ENCODE results near the gene TRPV6.

Gene TRPV6

DNA sequence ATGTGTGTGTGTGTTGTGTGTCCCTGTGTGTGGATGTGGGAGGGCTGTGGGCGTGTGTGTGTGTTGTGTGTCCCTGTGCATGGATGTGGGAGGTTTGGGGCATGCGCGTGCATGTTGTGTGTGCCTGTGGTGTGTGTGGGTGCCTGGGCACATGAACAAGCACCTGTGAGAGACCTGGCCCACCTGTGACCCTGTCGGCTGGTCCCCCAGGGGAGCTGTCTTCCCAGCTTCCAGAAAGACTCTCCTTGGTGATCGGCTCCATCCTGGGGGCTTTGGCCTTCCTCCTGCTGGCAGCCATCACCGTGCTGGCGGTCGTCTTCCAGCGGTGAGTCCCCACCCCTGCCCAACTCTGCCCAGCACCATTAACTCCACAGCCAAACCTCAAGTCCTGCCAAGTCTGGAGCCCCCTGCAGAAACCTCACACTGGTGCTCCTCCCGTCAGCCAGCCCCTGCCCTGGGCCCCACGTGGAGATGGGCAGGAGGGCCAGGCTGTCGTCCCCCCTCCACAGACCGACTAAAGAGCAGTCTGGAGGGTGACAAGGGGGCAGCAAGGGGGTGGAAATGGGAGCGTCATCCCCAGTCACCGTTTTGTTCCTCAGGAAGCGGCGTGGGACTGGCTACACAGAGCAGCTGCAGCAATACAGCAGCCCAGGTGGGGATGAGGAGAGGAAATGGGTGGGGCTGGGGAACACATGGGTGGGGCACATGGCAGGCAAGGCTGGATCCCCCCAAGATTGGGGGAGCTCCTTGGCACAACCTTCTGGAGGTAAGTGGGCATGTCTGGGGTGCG, 18.0 kb downstream of the TRPV6 start:
- DNase-seq = no peak

DNA sequence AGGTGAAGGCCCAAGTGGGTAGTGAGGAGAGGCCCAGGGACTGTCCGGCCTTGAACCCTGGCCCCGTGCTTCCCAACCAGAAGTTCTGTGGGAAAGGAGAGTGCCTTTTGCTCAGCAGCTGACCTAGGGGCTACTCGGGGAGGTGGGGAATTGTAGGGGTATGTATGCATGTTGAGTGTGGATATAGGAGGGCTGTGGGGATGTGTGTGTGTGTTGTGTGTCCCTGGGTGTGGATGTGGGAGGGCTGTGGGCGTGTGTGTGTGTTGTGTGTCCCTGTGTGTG, 18.5 kb downstream of the TRPV6 start:
- DNase-seq = no peak

DNA sequence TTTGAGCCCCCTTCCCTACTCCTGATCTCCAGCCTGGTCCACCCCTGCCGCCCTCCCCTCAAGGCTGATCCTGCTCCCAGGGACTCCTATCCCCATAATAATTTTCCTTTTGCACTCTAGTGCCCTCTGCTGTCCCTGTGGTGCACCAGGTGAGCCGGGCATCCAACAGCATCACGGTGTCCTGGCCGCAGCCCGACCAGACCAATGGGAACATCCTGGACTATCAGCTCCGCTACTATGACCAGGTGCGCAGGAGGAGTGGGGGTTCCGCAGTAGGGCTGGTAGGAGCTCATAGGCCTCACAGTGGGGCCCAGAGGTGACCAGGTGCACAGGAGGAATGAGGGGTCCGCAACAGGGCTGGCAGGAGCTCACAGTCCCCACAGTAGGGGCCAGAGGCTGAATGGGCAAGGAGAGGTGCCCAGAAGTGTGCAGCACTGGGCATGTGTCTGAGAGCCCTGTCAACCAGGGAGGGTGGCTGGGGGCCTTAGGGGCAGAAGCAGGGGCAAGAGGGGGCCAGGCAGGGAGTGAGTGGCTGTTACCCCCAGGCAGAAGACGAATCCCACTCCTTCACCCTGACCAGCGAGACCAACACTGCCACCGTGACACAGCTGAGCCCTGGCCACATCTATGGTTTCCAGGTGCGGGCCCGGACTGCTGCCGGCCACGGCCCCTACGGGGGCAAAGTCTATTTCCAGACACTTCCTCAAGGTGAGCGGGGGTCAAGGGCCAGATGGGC, 19.0 kb downstream of the TRPV6 start:
- DNase-seq = peak; percentile 20

DNA sequence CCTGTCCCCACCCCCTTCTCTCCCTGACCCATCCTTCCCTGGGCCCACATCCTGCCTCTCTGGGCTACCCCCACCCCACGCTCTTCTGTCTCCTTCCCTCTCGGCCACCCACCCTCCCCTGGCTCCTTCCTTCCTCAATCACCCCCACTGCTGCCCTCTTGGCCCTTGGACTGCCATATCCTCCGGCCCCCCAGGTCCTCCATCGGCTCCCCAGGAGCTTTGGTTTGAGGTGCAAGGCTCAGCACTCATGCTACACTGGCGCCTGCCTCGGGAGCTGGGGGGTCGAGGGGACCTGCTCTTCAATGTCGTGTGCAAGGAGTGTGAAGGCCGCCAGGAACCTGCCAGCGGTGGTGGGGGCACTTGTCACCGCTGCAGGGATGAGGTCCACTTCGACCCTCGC, 19.8 kb downstream of the TRPV6 start:
- no peak for DNase-seq

GRCh38 chr7:142864980-142865747, 20.4 kb downstream of the TRPV6 start:
- no peak for DNase-seq

DNA sequence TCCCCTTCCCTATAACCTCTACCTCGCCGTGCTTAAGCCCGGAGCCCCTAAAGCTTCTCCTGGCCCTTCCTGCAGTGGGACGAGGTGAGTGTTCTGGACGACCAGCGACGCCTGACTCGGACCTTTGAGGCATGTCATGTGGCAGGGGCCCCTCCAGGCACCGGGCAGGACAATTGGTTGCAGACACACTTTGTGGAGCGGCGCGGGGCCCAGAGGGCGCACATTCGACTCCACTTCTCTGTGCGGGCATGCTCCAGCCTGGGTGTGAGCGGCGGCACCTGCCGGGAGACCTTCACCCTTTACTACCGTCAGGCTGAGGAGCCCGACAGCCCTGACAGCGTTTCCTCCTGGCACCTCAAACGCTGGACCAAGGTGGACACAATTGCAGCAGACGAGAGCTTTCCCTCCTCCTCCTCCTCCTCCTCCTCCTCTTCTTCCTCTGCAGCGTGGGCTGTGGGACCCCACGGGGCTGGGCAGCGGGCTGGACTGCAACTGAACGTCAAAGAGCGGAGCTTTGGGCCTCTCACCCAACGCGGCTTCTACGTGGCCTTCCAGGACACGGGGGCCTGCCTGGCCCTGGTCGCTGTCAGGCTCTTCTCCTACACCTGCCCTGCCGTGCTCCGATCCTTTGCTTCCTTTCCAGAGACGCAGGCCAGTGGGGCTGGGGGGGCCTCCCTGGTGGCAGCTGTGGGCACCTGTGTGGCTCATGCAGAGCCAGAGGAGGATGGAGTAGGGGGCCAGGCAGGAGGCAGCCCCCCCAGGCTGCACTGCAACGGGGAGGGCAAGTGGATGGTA, 21.5 kb downstream of the TRPV6 start:
- DNase-seq = no peak

- DNase-seq = no peak
Measured at GRCh38 chr7:142862786-142863400, 22.7 kb downstream of the TRPV6 start.

DNA sequence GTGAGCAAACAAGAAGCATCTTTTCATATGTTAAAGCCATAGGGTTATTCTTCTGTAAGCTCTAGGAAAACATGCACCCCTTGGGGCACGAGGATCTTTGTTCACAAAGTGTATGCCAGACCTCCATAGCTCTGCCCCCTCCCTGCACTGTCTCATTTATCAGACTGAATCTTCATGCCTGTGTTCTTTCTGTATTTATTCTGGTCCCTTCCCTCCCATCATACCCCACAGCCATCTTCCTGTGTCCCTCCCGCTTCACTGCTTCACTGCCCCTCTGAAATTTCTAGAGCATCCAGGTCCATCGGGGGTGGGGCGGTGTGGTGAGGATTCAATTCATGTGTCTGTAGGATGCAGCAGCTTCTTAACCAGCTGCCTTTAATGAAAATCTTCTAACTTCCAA, 23.2 kb downstream of the TRPV6 start:
- no peak for DNase-seq

GRCh38 chr7:142860968-142861367, 24.6 kb downstream of the TRPV6 start:
- no peak for DNase-seq

DNA sequence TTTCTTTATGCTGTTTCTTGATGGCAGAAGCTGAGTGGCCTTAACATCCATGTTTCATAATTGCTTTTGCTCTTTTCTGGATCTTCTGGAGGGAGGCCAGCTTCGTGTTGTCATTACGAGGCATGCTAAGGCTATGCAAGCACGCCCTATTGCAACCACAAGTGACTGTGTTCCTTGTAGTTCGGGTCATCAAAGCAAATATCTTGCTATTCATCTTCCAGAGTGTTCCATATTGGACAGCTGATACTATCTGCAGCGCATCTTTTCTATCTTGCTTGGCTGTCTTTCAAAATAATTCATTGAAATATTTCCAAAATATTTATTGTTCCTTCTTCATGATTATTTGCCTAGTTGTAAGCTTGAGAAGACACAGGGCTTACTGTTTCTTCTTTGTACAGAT, 25.7 kb downstream of the TRPV6 start:
- DNase-seq = no peak

DNA sequence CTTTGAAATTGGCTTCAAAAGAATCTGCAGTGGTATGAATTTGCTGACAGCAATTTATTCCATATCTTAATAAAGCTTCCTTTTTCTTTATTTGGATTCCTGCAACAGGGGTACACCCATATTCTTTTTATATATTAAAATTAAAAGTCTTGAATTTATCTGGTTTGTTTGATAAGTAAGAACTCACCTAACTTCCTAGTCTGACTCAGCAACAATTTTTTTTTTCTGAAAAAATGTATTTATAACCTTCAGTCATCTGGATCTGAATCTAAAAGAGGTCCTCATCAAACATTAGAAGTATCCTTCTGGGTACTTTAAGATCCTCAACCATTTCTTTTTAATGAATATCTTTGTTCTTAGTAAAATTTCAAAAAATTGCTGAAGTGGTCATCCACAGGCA, 26.1 kb downstream of the TRPV6 start:
- DNase-seq = no peak

GRCh38 chr7:142857625-142858024, 27.9 kb downstream of the TRPV6 start:
- DNase-seq = no peak

DNA sequence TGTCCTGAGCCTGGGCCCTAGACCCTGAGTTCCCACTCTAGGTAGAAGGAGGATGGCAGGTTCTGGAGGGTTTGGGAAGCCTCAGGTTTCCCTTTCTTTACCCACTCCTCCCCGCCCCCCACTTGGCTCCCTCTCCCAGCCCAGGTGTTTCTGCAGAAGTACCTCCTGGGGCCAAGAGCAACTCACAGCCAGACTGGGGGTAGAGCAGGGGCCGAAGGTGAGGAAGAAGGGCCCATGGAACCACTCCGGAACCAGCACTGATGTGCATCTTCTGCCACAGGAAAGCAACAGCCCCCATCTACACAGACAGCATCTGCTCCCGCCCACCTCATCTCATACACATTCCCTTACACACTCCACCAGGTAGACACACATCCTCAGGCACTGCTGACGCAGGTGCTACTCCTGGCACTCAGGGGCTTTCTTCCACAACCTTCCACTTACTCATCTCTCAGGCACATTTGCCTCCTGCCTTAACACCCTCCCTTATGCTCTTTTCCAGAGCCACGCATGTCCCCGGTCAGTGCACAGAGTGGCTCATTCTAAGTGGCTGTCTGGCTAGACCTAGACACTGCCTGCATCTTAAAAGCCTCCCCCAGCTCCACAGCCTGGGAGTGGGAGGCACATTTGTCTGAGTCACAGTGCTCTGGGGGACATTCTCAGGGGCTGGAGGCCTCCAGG, 28.8 kb downstream of the TRPV6 start:
- DNase-seq = no peak

GRCh38 chr7:142855756-142856564, 29.6 kb downstream of the TRPV6 start:
- no peak for DNase-seq

DNA sequence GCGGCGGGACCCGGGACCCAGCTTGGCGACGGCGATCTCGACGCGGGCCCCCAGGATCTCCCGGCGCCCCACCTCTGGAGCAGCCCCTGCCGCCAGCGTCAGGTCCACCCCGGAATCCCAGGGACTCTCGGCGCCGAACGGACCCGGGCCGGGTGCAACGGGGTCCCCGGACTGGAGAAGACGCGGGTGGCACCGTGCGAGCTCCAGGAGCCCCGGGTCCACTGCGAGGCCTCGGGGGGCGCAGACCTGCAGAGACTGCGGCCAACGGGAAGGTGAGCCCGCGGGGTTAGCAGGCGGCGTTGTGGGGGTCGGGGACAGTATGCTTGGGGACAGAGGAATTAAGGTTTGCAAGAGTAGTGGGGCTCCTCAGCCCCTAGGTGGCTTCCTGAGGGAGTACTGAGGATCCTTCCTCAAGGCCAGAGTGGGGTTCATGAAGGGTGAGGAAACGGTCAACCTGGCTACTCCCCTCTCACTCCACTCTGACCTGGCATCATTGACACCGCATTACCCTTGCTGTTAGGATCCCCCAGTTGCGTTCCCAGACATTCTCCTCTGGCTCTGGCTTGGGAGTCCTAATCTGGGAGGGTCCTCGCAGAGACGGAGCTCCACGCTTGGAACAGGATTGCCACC, 30.3 kb downstream of the TRPV6 start:
- DNase-seq = no peak

- no peak for DNase-seq
Measured at GRCh38 chr7:142854372-142855113, 31.0 kb downstream of the TRPV6 start, which contains the start of gene EPHB6. EPHB6 (plus strand) TSS chr7:142855076; CDS start chr7:142863228, 8,152 bp downstream.

DNA sequence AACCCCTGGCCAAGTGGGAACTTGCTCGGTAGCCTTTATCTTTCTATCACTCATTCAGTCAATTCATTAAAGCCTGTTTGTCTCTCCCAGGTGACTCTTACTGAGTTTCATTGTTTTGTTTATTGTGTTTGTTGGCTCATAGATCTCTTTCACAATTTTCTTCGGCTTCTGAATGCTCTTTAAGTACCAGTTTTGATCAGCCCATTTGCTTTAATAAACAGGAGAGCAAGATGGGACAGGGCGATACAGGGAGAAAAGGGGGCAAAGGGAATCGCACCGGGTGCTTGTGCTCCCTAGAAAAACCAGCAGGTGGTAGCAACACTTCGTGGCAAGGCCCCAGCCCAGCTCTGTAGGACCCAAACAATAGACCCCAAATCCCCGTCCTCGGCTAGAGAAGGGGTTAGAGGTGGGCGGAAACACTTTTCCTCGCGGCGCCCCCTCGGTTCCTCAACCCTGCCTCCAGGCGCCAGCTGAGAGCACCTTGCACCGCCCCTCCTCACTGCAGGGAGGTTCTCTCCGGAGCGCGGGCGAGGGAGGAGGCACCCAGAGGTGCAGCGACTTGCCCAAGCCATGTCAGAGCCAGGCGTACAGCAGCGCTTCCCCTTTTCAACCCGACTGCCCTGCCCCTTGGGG, 31.7 kb downstream of the TRPV6 start:
- peak; percentile 64 for DNase-seq

GRCh38 chr7:142851919-142852318, 33.6 kb downstream of the TRPV6 start:
- DNase-seq = no peak

- DNase-seq = no peak
Measured at GRCh38 chr7:142851269-142851668, 34.3 kb downstream of the TRPV6 start.

Data from NCI-H1092 treated with DMSO at 0.1 percent for 48 hours (cell line).